ENCODE results near the gene ABCB1. TPM values are rescaled to one million over a fixed set of nuclear protein-coding genes. Genes with fewer than 3 reads are reported as not detected.

The ABCB1 gene
- polyA plus RNA-seq, 1 donor from 2014 or later: 1.6 TPM

DNA sequence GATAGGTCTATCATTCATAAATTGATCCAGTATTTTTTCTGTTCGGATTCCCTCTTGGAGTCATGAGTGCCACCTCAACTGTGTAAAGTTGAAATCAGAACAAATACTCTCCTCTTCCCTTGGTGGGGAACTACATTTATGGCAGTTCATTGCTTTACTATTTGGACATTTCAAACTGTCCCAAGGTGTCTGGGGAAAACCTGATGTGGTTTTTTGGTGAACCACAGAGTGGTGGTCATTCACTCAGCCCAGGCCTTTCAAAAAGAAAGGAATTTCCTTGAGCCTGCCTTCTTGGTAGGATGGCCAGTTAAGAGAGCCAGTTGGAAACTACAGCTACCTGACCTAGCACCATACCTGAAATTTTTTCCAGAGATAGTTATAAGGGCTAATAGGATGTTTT lies 59.0 kb downstream of the ABCB1 start:
- H3K79me2 ChIP-seq (replicated peaks; ENCODE audit: insufficient read depth, low read length): no peaks in the 10 kb centered on the region

DNA sequence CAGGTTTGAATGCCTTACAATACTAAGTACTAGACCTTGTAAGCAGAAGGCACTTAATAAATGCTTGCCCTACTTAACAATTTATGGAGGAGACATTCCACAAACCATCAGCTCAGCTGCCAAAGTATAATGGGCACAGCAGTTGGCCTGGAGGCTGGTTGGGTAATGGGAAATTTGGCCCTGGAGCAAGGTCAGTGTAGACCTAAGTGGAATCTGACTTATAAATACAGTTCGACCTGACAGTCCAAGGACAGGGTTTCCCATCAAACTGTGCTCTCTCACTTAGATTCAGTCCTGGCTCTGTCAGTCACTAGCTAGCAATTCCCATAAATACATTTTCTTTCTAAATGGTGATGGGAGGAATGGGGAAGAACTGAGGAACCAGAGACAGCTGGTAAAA lies 62.6 kb downstream of the ABCB1 start:
- no peak overlapping the region for H3K9ac ChIP-seq (ENCODE audit: low read length)
- H2AFZ ChIP-seq (ENCODE audit: low read depth, low read length): no peak overlapping the region
- H3K36me3 ChIP-seq (ENCODE audit: insufficient read depth, low read length): no peaks in the 10 kb centered on the region
- H4K20me1 ChIP-seq (ENCODE audit: insufficient read depth): no peaks in the 10 kb centered on the region
- no peaks in the 10 kb centered on the region for H3K27me3 ChIP-seq (ENCODE audit: insufficient read depth, low read depth, low read length)
- no peaks in the 10 kb centered on the region for H3F3A ChIP-seq (ENCODE audit: insufficient read depth, low read length, poor library complexity, severe bottlenecking)
- no peaks in the 10 kb centered on the region for H3K9me3 ChIP-seq (ENCODE audit: low read length)
- TF ChIP-seq EP300 (conservative IDR thresholded peaks at IDR 0.05; ENCODE audit: poor library complexity, severe bottlenecking) (no peak), EZH2 (IDR thresholded peaks at IDR 0.05; ENCODE audit: borderline replicate concordance, insufficient read depth, low read length, poor library complexity, severe bottlenecking) (no peak), TAF1 (IDR thresholded peaks at IDR 0.05; ENCODE audit: low read depth) (no peak), POLR2AphosphoS5 (IDR thresholded peaks at IDR 0.05) (no peak)
- TF ChIP-seq, protein P1, sequence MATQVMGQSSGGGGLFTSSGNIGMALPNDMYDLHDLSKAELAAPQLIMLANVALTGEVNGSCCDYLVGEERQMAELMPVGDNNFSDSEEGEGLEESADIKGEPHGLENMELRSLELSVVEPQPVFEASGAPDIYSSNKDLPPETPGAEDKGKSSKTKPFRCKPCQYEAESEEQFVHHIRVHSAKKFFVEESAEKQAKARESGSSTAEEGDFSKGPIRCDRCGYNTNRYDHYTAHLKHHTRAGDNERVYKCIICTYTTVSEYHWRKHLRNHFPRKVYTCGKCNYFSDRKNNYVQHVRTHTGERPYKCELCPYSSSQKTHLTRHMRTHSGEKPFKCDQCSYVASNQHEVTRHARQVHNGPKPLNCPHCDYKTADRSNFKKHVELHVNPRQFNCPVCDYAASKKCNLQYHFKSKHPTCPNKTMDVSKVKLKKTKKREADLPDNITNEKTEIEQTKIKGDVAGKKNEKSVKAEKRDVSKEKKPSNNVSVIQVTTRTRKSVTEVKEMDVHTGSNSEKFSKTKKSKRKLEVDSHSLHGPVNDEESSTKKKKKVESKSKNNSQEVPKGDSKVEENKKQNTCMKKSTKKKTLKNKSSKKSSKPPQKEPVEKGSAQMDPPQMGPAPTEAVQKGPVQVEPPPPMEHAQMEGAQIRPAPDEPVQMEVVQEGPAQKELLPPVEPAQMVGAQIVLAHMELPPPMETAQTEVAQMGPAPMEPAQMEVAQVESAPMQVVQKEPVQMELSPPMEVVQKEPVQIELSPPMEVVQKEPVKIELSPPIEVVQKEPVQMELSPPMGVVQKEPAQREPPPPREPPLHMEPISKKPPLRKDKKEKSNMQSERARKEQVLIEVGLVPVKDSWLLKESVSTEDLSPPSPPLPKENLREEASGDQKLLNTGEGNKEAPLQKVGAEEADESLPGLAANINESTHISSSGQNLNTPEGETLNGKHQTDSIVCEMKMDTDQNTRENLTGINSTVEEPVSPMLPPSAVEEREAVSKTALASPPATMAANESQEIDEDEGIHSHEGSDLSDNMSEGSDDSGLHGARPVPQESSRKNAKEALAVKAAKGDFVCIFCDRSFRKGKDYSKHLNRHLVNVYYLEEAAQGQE (IDR thresholded peaks at IDR 0.05; ENCODE audit: borderline replicate concordance): no peak
- TF ChIP-seq, protein P2, sequence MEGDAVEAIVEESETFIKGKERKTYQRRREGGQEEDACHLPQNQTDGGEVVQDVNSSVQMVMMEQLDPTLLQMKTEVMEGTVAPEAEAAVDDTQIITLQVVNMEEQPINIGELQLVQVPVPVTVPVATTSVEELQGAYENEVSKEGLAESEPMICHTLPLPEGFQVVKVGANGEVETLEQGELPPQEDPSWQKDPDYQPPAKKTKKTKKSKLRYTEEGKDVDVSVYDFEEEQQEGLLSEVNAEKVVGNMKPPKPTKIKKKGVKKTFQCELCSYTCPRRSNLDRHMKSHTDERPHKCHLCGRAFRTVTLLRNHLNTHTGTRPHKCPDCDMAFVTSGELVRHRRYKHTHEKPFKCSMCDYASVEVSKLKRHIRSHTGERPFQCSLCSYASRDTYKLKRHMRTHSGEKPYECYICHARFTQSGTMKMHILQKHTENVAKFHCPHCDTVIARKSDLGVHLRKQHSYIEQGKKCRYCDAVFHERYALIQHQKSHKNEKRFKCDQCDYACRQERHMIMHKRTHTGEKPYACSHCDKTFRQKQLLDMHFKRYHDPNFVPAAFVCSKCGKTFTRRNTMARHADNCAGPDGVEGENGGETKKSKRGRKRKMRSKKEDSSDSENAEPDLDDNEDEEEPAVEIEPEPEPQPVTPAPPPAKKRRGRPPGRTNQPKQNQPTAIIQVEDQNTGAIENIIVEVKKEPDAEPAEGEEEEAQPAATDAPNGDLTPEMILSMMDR (IDR thresholded peaks at IDR 0.05; ENCODE audit: poor library complexity, severe bottlenecking): no peak
- no peak overlapping the region for H3K4me2 ChIP-seq (ENCODE audit: low read length)
- no peak overlapping the region for H3K4me3 ChIP-seq (ENCODE audit: low read length)
- H3K79me2 ChIP-seq (replicated peaks; ENCODE audit: insufficient read depth, low read length): no peaks in the 10 kb centered on the region
- H3K9me2 ChIP-seq (ENCODE audit: insufficient read depth, low read length): no peaks in the 10 kb centered on the region
- H3K27ac ChIP-seq (ENCODE audit: low read length): no peak overlapping the region

More for the DNA sequence above, 59.0 kb downstream of the ABCB1 start:
- H3F3A ChIP-seq (ENCODE audit: insufficient read depth, low read length, poor library complexity, severe bottlenecking): no peaks in the 10 kb centered on the region
- H3K9me2 ChIP-seq (ENCODE audit: insufficient read depth, low read length): peaks cover 3% of the 10 kb centered on the region
- no peaks in the 10 kb centered on the region for H3K27me3 ChIP-seq (ENCODE audit: insufficient read depth, low read depth, low read length)
- H3K36me3 ChIP-seq (ENCODE audit: insufficient read depth, low read length): no peaks in the 10 kb centered on the region
- H3K9ac ChIP-seq (ENCODE audit: low read length): no peak overlapping the region
- H3K9me3 ChIP-seq (ENCODE audit: low read length): no peaks in the 10 kb centered on the region
- no peak overlapping the region for H3K4me3 ChIP-seq (ENCODE audit: low read length)
- no peaks in the 10 kb centered on the region for H4K20me1 ChIP-seq (ENCODE audit: insufficient read depth)
- TF ChIP-seq EZH2 (IDR thresholded peaks at IDR 0.05; ENCODE audit: borderline replicate concordance, insufficient read depth, low read length, poor library complexity, severe bottlenecking): no peak
- TF ChIP-seq, protein P1 (IDR thresholded peaks at IDR 0.05; ENCODE audit: borderline replicate concordance): no peak
- no peak for TF ChIP-seq EP300 (conservative IDR thresholded peaks at IDR 0.05; ENCODE audit: poor library complexity, severe bottlenecking)
- TF ChIP-seq MXI1 (conservative IDR thresholded peaks at IDR 0.05; ENCODE audit: poor library complexity, severe bottlenecking): no peak
- TF ChIP-seq POLR2AphosphoS5 (IDR thresholded peaks at IDR 0.05): no peak
- TF ChIP-seq, protein P2 (IDR thresholded peaks at IDR 0.05; ENCODE audit: poor library complexity, severe bottlenecking): no peak
- no peak overlapping the region for H3K4me2 ChIP-seq (ENCODE audit: low read length)
- no peak overlapping the region for H2AFZ ChIP-seq (ENCODE audit: low read depth, low read length)
- H3K27ac ChIP-seq (ENCODE audit: low read length): no peak overlapping the region

Data from neural cell (in vitro differentiated cells).